Neural progenitor cell (in vitro differentiated cells): ENCODE results near the gene SUN1.

Source experiments
- EZH2 ChIP-seq: fragments of 200-600 bp; sonication (generic); IDR thresholded peaks from 2 replicates; pipeline ENCODE4 v1.6.1; 2017; ENCODE audit warnings: antibody characterized with exemption, mild to moderate bottlenecking, moderate library complexity
- EZH2phosphoT487 ChIP-seq: fragments of 200-600 bp; sonication (generic); IDR thresholded peaks from 2 replicates; pipeline ENCODE4 v1.6.1; 2017; ENCODE audit warnings: antibody characterized with exemption
- TF ChIP-seq, protein P1 (sequence below): fragments of 200-600 bp; sonication (generic); IDR thresholded peaks from 2 replicates; pipeline ENCODE4 v1.5.1; 2017; ENCODE audit warnings: antibody characterized with exemption, mild to moderate bottlenecking

- TF ChIP-seq EZH2 (peak; percentile 79), EZH2phosphoT487 (peak; percentile 69)
- TF ChIP-seq, protein P1, sequence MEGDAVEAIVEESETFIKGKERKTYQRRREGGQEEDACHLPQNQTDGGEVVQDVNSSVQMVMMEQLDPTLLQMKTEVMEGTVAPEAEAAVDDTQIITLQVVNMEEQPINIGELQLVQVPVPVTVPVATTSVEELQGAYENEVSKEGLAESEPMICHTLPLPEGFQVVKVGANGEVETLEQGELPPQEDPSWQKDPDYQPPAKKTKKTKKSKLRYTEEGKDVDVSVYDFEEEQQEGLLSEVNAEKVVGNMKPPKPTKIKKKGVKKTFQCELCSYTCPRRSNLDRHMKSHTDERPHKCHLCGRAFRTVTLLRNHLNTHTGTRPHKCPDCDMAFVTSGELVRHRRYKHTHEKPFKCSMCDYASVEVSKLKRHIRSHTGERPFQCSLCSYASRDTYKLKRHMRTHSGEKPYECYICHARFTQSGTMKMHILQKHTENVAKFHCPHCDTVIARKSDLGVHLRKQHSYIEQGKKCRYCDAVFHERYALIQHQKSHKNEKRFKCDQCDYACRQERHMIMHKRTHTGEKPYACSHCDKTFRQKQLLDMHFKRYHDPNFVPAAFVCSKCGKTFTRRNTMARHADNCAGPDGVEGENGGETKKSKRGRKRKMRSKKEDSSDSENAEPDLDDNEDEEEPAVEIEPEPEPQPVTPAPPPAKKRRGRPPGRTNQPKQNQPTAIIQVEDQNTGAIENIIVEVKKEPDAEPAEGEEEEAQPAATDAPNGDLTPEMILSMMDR, result peak; percentile 74
Observed at GRCh38 chr7:908591-909357, 76.5 kb downstream of the SUN1 start.
